NCI-H446 treated with DMSO at 0.1 percent for 48 hours (cell line): ENCODE measurements around the gene ATXN7L1.

Experiments used
- DNase-seq: peaks from one replicate; lab custom pipeline; 2025; lab: John Stamatoyannopoulos, UW

The ATXN7L1 gene

GRCh38 chr7:105827151-105827875 is 49.1 kb downstream of the ATXN7L1 start:
- no peak for DNase-seq

DNA sequence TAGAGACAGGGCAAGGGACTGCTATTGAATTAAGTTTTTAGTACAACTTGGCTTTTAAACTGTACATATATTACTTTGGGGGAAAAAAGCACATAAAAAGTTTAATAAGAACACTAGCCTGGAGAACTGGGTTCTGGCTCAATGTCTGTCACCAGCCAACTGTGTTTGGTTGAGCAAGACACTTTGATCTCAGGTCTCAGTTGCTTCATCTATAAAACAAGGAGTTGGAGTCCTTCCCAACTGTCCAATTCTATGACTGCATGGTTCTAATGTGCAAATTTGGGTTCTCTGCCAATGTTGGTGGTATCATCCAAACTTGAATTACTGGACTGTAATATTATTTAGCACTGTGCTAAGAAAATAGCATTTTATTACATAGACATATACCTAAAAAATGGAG is 50.3 kb downstream of the ATXN7L1 start:
- DNase-seq: peak; percentile 7

DNA sequence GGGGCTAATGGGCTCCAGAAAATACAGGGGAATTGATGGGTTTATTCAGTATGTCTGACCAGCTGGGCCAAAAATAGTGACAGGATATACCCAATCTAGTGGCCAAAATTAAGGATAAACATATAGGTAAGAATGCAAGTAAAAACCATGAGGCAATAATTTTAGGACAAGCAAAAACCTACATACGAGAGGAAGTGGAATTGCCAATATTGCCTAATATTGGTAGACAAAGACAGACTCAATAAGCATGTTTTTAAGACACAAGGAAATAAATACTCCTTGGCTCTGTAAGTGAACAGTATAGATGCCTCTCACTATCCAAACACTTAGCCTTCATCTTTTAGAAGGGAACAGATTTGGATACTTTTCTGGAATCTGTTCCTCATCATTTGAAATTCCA is 51.0 kb downstream of the ATXN7L1 start:
- DNase-seq: no peak

GRCh38 chr7:105822806-105823205 is 53.6 kb downstream of the ATXN7L1 start:
- no peak for DNase-seq

DNA sequence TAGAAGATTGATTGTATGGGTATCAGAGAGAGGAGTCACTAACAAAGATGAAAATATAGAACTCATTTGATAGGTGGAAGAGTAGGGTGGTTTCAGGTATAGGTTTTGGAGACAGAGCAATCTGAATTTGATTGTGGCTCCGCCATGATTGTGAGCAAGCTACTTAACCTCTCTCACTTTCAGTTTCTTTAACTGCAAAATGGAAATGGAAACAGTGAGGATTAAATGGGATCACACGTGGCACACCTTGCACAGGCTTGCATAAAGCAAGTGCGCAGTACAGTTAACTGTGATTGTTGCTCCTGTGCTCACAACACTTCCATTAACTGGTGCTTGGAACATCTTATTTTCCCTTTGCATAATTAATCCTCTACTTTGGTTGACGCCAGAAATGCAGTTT is 54.9 kb downstream of the ATXN7L1 start:
- no peak for DNase-seq

DNA sequence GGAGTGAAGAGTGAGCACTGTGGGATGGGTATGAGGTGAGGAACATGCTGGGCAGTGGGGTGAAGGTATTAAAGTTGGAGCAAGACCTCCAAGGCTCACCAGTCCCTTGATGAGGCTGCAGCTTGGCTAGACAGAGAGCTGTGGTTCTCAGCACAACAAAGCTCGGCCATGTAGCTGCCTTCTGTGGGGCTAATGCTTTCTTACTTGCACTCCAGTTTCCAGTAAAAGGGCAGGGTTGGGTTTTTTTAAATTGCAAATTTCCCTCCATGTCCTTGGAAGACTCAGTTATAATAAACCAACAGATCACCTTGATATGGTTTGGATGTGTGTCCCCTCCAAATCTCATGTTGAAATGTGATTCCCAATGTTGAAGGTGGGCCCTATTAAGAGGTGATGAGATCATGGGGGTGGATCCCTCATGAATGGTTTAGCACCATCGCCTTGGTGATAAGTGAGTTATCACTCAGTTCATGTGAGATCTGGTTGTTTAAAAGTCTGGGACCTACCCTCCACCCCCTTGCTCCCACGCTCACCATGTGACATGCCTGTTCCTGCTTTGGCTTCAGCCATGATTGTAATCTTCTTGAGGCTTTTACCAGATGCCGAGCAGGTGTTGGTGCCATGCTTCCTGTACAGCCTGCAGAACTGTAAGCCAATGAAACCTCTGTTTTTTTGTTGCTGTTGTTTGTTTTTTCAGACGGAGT is 55.9 kb downstream of the ATXN7L1 start:
- DNase-seq: no peak

DNA sequence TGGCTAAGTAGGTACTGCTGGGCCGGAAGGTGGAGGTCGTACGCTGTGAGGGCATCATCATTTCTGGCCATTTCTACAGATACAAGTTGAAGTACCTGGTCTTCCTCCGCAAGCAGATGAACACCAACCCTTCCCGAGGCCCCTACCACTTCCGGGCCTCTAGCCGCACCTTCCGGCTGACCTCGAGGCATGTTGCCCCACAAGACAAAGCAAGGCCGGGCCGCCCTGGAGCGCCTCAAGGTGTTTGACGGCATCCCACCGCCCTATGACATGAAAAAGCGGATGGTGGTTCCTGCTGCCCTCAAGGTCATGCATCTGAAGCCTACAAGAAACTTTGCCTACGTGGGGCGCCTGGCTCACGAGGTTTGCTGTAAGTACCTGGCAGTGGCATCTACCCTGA is 56.8 kb downstream of the ATXN7L1 start:
- DNase-seq: no peak

GRCh38 chr7:105816954-105817615 is 59.3 kb downstream of the ATXN7L1 start:
- DNase-seq: no peak

DNA sequence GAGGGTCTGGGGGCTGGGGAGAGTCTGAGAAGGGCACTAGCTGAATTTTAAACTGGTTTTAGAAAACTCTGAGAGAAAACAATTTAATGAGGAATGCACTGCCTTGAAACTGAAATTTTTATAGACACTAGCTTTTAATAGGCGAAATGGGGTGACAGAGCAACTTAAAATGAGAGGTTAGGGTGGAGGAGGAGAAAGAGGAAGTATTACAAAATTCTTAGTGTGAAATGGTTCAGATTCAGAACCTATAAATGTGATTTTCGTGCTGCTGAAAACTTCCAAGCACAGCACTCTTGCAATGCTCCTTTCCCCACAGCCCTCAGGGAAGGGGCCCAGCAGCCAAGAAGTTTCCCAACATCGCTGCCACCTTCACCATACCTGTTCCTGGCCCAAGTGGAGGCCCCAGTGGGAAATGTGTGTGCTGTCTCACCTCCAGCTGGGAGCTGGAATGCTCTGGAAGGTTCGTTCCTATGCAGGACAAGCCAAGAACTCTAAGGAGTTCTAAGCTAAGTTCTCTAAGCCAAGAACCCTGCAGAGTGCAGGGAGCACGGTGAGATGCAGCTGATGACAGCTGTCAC is 60.0 kb downstream of the ATXN7L1 start:
- DNase-seq: no peak

DNA sequence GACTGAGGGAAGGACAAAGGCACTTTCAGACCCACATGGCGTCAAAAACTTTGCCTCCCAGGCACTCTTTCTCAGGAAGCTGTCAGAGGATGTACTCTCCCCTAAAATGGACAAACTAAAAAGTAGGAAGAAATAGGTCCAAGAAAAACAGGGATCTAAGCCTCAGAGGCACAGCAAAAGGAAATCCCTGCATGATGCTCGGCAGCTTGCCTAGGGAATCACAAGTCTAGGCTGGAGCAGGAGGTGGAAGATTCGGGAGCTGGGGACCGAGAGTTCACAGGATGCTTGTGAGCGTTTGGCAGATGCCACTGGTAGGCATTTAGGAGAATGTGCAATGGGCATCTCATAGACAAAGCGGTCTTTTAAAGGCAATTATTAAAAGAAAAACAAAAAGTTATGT is 60.8 kb downstream of the ATXN7L1 start:
- no peak for DNase-seq

- no peak for DNase-seq
Observed at GRCh38 chr7:105814481-105814880, 61.9 kb downstream of the ATXN7L1 start.

DNA sequence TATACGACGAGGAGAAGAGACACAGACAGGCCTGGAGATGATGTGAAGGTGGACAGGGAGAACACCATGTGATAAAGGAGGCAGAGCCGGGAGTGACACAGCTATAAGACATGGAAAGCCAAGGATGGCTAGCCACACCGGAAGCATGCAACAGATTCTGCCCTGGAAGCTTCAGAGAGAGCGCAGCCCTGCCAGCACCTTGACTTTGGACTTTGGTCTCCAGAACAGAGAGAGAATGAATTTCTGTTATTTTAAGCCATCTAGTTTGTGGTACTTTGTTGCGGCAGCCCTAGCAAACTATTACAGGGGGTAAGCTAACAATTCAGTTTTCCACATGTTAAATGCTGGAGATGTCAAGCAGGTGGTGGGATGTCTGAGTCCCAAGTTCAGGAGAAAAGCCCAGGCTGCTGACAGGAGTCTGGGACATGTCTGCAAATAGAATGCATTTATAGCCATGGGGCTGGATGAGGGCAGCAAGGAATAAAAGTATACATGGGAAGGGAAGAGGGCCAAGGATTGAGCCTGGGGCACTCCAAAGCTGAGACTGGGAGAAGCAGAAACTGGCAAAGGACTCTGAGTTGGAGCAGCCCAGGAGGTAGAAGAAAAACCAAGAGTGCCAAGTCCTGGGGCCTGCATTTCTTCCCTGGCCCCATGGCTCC is 65.1 kb downstream of the ATXN7L1 start:
- DNase-seq: no peak

- DNase-seq: no peak
Observed at GRCh38 chr7:105810556-105810955, 65.8 kb downstream of the ATXN7L1 start.

DNA sequence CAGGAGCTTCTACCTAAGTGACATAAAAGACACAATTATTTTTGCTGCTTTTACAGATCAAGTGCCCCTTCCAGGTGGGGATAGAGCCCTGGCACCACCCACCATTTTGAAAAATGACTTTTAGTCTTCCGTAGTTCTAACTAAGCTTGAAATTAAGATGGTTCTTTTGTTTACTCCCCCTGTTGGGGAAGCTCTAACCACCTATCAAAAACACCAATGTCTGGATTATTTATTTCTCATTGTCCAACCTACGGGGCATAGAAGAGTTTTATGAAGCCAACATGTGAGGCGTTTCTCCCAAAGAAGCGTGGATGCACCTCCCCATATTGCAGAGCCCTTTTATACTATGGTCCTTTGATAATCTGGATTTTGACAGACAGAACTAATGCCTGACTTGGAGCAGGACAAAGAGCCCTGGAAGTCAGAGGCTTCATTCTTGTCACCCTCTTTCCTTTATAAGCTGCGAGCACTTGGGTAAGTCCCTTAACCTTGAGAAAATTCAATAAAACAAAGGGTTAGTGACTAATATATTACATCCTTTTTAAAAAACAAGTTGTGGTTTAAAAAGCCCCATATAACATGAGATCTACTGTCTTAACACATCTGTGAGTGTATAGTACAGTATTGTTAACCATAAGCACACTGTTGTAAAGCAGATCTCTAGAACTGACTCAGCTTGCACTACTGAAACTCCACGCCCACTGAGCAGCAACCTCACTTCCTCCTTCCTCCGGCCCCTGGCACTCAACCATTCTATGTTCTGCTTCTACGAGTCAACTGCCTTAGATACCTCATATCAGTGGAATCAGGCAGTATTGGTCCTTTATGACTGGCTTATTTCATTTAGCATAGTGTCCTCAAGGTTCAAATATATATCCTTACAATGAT is 67.5 kb downstream of the ATXN7L1 start:
- DNase-seq: no peak

DNA sequence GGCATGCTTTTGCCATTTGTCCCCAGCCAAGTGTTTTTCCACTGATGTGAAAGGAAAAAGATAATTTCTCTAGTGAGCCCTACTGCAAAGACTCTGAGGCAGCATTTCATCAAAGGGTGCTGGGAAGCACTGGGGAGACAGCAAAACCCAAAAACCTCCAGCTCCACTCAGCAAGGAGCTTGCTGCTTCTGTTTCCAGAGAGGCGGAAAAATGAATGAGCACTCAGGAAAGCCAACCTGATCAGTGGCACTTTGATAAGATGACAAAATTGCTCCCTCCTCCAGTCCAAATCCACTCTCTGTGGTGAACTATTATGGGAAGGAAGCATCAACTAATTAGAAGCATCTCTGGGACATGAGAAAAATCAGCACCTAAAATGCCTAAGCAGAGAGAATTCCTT is 68.2 kb downstream of the ATXN7L1 start:
- DNase-seq: no peak

DNA sequence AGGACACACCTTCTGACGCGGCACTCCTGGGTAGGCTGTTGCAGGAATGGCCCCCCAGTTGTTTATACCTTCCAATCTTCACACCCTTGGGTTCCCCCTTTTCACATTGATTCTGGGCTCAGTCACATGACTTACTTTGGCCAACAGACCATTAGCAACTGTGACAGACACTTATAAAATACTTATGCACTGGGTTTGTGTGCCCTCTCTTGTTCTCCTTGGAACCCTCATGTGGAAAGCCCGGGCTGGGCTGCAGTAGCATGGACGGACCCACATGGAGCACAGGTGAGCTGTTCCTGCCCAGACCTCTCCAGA is 69.0 kb downstream of the ATXN7L1 start:
- DNase-seq: no peak

- DNase-seq: no peak
Observed at GRCh38 chr7:105806592-105807447, 69.6 kb downstream of the ATXN7L1 start.

GRCh38 chr7:105805447-105806019 is 70.9 kb downstream of the ATXN7L1 start:
- DNase-seq: no peak

GRCh38 chr7:105803429-105803736 is 73.0 kb downstream of the ATXN7L1 start:
- DNase-seq: no peak
